HG03108 (cell line): Measurements from ENCODE around the gene DLG2.
"Not testable (repeated sequence)": the region's sequence is repeated elsewhere in the genome, so short reads cannot be mapped to it uniquely, and the experiment has no call there.

Source experiments
- ATAC-seq: cut with Tn5 transposase; IDR thresholded peaks from one replicate; pipeline ENCODE4 v1.9.1; 2021; ENCODE audit warnings: moderate library complexity; ENCODE audit not compliant: unreplicated experiment

The DLG2 gene

GRCh38 chr11:83773950-83774880 lies 1852.9 kb downstream of the DLG2 start:
- ATAC-seq: no peak

- no peak for ATAC-seq
Measured at GRCh38 chr11:83768489-83768888, 1858.7 kb downstream of the DLG2 start.

- ATAC-seq: no peak
Measured at GRCh38 chr11:83766932-83767331, 1860.2 kb downstream of the DLG2 start.

GRCh38 chr11:83764643-83765042 lies 1862.5 kb downstream of the DLG2 start:
- no peak for ATAC-seq

- no peak for ATAC-seq
Measured at GRCh38 chr11:83760932-83761331, 1866.2 kb downstream of the DLG2 start.

- no peak for ATAC-seq
Measured at GRCh38 chr11:83759148-83759547, 1868.0 kb downstream of the DLG2 start.

- ATAC-seq: no peak
Measured at GRCh38 chr11:83751041-83751440, 1876.1 kb downstream of the DLG2 start.

- ATAC-seq: no peak
Measured at GRCh38 chr11:83746921-83747585, 1880.1 kb downstream of the DLG2 start.

GRCh38 chr11:83744620-83745192 lies 1882.4 kb downstream of the DLG2 start:
- no peak for ATAC-seq

- ATAC-seq: no peak
Measured at GRCh38 chr11:83736684-83737083, 1890.5 kb downstream of the DLG2 start.

GRCh38 chr11:83734120-83734519 lies 1893.0 kb downstream of the DLG2 start:
- no peak for ATAC-seq

GRCh38 chr11:83731288-83731687 lies 1895.9 kb downstream of the DLG2 start:
- ATAC-seq: not testable (repeated sequence)

- no peak for ATAC-seq
Measured at GRCh38 chr11:83728281-83728680, 1898.9 kb downstream of the DLG2 start.

GRCh38 chr11:83727251-83727650 lies 1899.9 kb downstream of the DLG2 start:
- ATAC-seq: no peak

- ATAC-seq: no peak
Measured at GRCh38 chr11:83726316-83726715, 1900.8 kb downstream of the DLG2 start.

GRCh38 chr11:83725728-83726127 lies 1901.4 kb downstream of the DLG2 start:
- ATAC-seq: no peak

GRCh38 chr11:83725269-83725560 lies 1901.9 kb downstream of the DLG2 start:
- no peak for ATAC-seq

GRCh38 chr11:83723999-83724398 lies 1903.1 kb downstream of the DLG2 start:
- no peak for ATAC-seq

GRCh38 chr11:83722392-83723119 lies 1904.6 kb downstream of the DLG2 start:
- ATAC-seq: no peak

GRCh38 chr11:83721263-83721662 lies 1905.9 kb downstream of the DLG2 start:
- no peak for ATAC-seq

- ATAC-seq: no peak
Measured at GRCh38 chr11:83720675-83721074, 1906.5 kb downstream of the DLG2 start.
